ENCODE measurements around the gene CFTR.

The CFTR gene

GRCh38 chr7:117648203-117648866 lies 168.5 kb downstream of the CFTR start:
- DNase-seq (ENCODE audit: low read depth in 2 of 2) = no peak

DNA sequence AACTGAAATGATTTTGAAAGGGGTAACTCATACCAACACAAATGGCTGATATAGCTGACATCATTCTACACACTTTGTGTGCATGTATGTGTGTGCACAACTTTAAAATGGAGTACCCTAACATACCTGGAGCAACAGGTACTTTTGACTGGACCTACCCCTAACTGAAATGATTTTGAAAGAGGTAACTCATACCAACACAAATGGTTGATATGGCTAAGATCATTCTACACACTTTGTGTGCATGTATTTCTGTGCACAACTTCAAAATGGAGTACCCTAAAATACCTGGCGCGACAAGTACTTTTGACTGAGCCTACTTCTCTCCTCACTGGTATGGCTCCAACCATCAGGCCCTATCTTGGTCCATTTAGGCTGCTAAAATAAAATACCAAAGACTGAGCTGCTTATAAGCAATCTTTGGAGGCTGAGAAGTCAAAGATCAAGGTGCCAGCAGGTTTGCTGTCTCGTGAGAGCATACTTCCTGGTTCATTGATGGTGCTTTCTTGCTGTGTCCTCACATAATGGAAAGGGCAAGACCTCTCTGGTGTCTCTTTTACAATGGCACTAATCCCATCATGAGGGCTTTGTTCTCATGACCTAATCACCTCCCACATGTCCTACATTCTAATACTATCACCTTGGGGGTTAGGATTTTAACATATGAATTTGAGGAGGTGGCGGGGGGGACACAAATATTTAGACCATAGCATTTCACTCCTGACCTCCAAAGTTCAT lies 173.3 kb downstream of the CFTR start:
- no peak for DNase-seq (ENCODE audit: low read depth in 2 of 2)

GRCh38 chr7:117654780-117655179 lies 175.0 kb downstream of the CFTR start:
- DNase-seq (ENCODE audit: low read depth in 2 of 2) = no peak

- no peak for DNase-seq (ENCODE audit: low read depth in 2 of 2)
These were observed 177.0 kb downstream of the CFTR start for GRCh38 chr7:117656806-117657205.

- DNase-seq (ENCODE audit: low read depth in 2 of 2) = no peak
These were observed 179.7 kb downstream of the CFTR start for GRCh38 chr7:117659531-117660011.

DNA sequence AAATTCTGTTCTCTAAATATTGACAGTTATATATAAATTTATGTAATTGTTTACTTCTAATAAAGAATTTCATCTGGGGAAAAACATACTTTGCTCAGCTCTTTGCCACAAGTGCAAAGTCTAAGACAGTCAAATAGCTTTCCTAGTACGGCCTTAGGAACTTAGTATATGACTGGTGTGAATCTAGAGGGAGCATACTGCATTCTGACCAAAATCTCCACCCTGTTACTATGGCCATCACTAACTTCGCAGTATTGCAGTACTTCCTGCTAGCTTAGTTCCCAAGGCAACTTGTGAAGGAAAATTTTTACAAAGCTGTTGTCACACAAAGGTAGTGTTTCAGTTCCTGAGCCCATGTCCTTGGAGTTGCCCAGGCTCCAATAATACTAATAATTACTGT lies 181.5 kb downstream of the CFTR start:
- DNase-seq (ENCODE audit: low read depth in 2 of 2) = no peak

GRCh38 chr7:117664047-117664446 lies 184.2 kb downstream of the CFTR start:
- no peak for DNase-seq (ENCODE audit: low read depth in 2 of 2)

GRCh38 chr7:117665368-117665767 lies 185.5 kb downstream of the CFTR start:
- DNase-seq (ENCODE audit: low read depth in 2 of 2) = no peak

GRCh38 chr7:117666031-117666430 lies 186.2 kb downstream of the CFTR start:
- no peak for DNase-seq (ENCODE audit: low read depth in 2 of 2)

DNA sequence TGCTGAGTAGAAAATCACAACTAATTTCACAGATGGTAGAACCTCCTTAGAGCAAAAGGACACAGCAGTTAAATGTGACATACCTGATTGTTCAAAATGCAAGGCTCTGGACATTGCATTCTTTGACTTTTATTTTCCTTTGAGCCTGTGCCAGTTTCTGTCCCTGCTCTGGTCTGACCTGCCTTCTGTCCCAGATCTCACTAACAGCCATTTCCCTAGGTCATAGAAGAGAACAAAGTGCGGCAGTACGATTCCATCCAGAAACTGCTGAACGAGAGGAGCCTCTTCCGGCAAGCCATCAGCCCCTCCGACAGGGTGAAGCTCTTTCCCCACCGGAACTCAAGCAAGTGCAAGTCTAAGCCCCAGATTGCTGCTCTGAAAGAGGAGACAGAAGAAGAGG lies 186.9 kb downstream of the CFTR start:
- DNase-seq (ENCODE audit: low read depth in 2 of 2) = no peak

DNA sequence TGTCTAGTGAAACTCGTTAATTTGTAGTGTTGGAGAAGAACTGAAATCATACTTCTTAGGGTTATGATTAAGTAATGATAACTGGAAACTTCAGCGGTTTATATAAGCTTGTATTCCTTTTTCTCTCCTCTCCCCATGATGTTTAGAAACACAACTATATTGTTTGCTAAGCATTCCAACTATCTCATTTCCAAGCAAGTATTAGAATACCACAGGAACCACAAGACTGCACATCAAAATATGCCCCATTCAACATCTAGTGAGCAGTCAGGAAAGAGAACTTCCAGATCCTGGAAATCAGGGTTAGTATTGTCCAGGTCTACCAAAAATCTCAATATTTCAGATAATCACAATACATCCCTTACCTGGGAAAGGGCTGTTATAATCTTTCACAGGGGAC lies 187.6 kb downstream of the CFTR start:
- DNase-seq (ENCODE audit: low read depth in 2 of 2) = no peak

- DNase-seq (ENCODE audit: low read depth in 2 of 2) = no peak
These were observed 190.0 kb downstream of the CFTR start for GRCh38 chr7:117669818-117670217.

DNA sequence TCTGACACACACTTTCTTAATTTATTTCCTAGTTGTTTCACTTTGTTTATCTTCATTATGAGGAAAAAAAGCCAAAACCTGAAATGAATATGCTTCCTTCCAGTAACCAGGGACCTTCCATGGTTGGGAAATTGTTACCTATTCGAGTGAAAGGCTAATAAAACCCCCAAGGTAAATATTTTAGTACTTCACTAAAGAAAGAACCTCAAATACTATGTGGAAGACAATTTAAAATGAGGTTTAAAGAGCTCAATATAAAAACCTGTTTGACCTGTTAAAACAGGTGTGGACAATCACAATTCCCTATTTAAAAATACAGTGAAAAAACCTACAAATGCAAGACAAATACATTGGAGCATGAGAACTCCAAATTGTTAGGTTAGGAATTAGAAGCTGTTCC lies 192.6 kb downstream of the CFTR start:
- no peak for DNase-seq (ENCODE audit: low read depth in 2 of 2)

- DNase-seq (ENCODE audit: low read depth in 2 of 2) = no peak
These were observed 193.5 kb downstream of the CFTR start for GRCh38 chr7:117673367-117673766.

GRCh38 chr7:117673839-117674238 lies 194.0 kb downstream of the CFTR start:
- DNase-seq (ENCODE audit: low read depth in 2 of 2) = no peak

DNA sequence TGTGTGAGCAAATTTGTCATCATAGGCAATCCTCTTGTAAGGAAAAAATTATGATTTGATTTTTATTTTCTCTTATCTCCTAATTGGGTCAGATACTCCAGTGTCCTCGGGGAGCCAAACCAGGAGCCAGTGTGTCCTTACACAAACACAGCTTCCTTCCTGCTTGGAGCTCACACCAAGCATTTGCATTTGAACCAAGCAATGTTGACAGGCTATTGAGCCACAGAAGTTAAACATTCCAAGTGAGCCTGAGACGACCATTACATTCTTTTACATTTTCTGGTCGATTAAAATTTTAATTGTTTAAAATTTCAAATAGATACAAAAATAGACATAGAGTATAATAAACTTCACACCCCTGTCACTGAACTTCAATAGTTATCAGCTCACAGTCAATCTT lies 194.8 kb downstream of the CFTR start:
- no peak for DNase-seq (ENCODE audit: low read depth in 2 of 2)

DNA sequence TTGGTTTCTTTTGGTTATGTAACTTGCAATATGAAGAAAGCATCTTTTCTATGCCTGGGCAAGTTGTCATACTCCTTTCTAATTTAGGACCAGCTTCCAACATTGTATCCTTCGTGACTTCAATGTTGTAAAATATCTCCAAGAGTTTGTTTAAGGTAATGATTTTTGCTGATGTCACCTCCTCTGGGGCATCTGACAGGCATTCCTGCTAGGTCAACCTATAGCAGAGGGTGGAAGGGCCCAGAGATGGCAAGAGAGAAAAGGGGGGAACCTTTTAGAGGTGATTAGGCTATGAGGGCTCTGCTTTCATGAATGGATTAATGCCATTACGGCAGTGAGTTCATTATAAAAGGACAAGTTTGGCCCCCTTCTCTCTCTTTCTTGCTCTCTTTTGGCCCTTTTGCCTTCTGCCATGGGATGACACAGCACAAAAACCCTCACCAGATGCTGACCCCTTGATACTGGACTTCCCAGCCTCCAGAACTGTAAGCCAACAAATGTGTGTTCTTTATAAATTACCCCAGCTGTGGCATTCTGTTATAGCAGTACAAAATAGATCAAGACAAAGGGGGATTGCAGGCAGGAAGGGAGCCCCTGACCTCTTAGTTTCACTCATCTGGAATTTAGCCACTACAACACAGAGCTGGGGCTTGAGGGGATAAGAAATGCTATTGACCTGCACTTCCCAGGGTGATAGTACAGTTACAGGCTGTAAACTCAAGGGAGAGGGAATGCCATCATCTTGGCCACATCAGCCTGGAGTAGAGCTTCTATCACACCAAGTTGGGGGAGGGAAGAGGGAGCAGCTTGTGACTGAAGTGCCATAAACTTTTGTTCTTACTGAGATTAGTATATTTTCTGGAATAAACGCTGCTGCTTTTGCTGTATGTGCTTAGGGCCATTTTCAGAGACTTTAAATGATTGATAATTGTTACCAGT lies 195.9 kb downstream of the CFTR start:
- DNase-seq (ENCODE audit: low read depth in 2 of 2) = no peak

- DNase-seq (ENCODE audit: low read depth in 2 of 2) = no peak
These were observed 199.3 kb downstream of the CFTR start for GRCh38 chr7:117679120-117679519.

- no peak for DNase-seq (ENCODE audit: low read depth in 2 of 2)
These were observed 203.0 kb downstream of the CFTR start for GRCh38 chr7:117682681-117683385.

GRCh38 chr7:117683430-117684175 lies 203.8 kb downstream of the CFTR start:
- no peak for DNase-seq (ENCODE audit: low read depth in 2 of 2)

DNA sequence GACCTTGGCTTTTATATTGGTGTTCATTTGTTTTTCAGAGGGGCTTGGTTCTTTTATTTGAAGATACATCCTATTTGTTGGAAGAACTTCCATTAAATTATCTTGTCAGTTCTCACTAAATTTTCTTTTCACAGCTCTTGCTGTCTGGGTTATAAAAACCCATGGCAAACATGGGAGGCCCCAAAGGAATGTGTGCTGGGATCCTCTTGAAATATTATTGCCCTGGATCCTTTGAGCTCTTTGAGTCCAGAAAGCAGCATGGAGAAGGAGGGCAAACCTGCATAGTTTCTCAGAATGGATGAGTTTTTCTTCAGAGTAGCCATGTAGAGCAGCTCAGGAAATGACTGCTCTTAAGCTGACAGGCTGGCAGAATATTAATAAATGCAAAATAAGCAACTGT lies 206.0 kb downstream of the CFTR start:
- no peak for DNase-seq (ENCODE audit: low read depth in 2 of 2)

All from stimulated activated CD4-positive, alpha-beta T cell treated with anti-CD3 and anti-CD28 coated beads, Interleukin-1b, Interleukin-23, amount 100 ng/mL, for 1 hour (primary cell).